Heart left ventricle (tissue), 16 donors: ENCODE results near the gene C1orf21. TPM values are rescaled to one million over a fixed set of nuclear protein-coding genes. Genes with fewer than 3 reads are reported as not detected.

Experiments
- ATAC-seq, 4 donors: fragments of 200-7000 bp; cut with Tn5 transposase; one replicate each; pipeline ENCODE4 v1.9.1; 2020 to 2022; ENCODE audit warnings: moderate library complexity in 4 of 4, mild to moderate bottlenecking in 3 of 4, moderate number of reproducible peaks in 1 of 4
- DNase-seq, 5 donors: peaks; one replicate each; pipeline ENCODE4 v3.0.0-alpha.2; 2020
- H3K27ac ChIP-seq, 12 donors: fragments of 200-600 bp; sonication (generic) in 4 of 12; one replicate each; pipeline versions ENCODE4 v1.5.0 to v1.8.0; 2016 to 2022; ENCODE audit warnings: mild to moderate bottlenecking in 2 of 12
- H3K27me3 ChIP-seq, 9 donors: fragments of 200-600 bp; sonication (generic) in 2 of 9; one replicate each; pipeline versions ENCODE4 v1.5.1 to v1.8.0; 2016 to 2022; ENCODE audit warnings: mild to moderate bottlenecking in 3 of 9
- H3K36me3 ChIP-seq, 9 donors: fragments of 200-600 bp; sonication (generic) in 2 of 9; one replicate each; pipeline versions ENCODE4 v1.5.0 to v1.8.0; 2018 to 2022; ENCODE audit warnings: mild to moderate bottlenecking in 2 of 9
- H3K4me1 ChIP-seq, 12 donors: fragments of 200-600 bp; sonication (generic) in 4 of 12; one replicate each; pipeline versions ENCODE4 v1.5.0 to v1.8.0; 2016 to 2022; ENCODE audit warnings: mild to moderate bottlenecking in 3 of 12
- H3K4me3 ChIP-seq, 12 donors: fragments of 200-600 bp; sonication (generic) in 4 of 12; one replicate each; pipeline versions ENCODE4 v1.5.0 to v1.8.0; 2017 to 2022; ENCODE audit warnings: mild to moderate bottlenecking in 9 of 12, moderate library complexity in 4 of 12
- H3K9me3 ChIP-seq, 12 donors: fragments of 200-600 bp; sonication (generic) in 4 of 12; one replicate each; pipeline versions ENCODE4 v1.5.0 to v1.8.0; 2016 to 2022; ENCODE audit warnings: mild to moderate bottlenecking in 1 of 12
- POLR2A ChIP-seq, 2 donors: fragments of 450-650 bp; IDR thresholded peaks; one replicate each; pipeline ENCODE4 v1.6.1; 2017; ENCODE audit warnings: antibody characterized with exemption in 2 of 2, mild to moderate bottlenecking in 2 of 2, moderate library complexity in 2 of 2
- WGBS, 4 donors: extraction: QIAGEN DNeasy Blood & Tissue Kit in 2 of 4; methylation state at CpG; one replicate each; pipeline versions ENCODE4 v1.1.5 to v1.1.7; 2013 to 2018; 5-methylcytosine and 5-hydroxymethylcytosine counted together
- intact Hi-C, 10 donors: fragments of 100-400 bp; cut with DNase I; formaldehyde crosslinking; loops; one replicate each; pipeline versions ENCODE4 v1.11.1 to v1.14.2; 2022
- polyA plus RNA-seq, 2 donors: library from polyadenylated mRNA; stranded (reverse); fragments of 200-250 nt; gene quantifications; one replicate each; pipeline ENCODE4 v1.2.3, GENCODE V29; 2013
- total RNA-seq, 9 donors: library from RNA; depleted of rRNA in 2 of 9; stranded (reverse); fragments of >200 nt in 2 of 9; fragmentation: NEBNext Ultra II Directional in 3 of 9; extraction: Animal tissue kit (Norgen Biotek cat#: 25700) in 3 of 9; gene quantifications; one replicate each; pipeline versions ENCODE4 v1.1.0 to v1.2.4, GENCODE V29; 2016 to 2023
- TF ChIP-seq, protein P1 (sequence below), 12 donors: fragments of 200-600 bp; sonication (generic) in 4 of 12; IDR thresholded peaks; one replicate each; pipeline versions ENCODE4 v1.5.0 to v1.8.0; 2018 to 2022; ENCODE audit warnings: antibody characterized with exemption in 12 of 12, mild to moderate bottlenecking in 5 of 12
- donor health status: ischemic (EF 13 %, LVEDD 7.1; RV severe dilation, severe dysfunction).
- donor health status: healthy with polysubstance abuse.
- donor health status: DM: no; HTN: yes; CAD: no.
- donor health status: DM: no; HTN: no; CAD: no.
- donor health status: ischemic (EF 25% LVEDD 6.9; RV normal size, moderate dysfunction).
- donor health status: ischemic (EF 25% LVEDD 5.7; RV mildly dilated, moderate dysfunction).
- donor health status: healthy.
- donor health status: DM: yes; HTN: yes; CAD: no.
- donor health status: ischemic (EF 35%, LVEDD 5.7; RV mildly dilated, moderate dysfunction).
- donor health status: nonischemic (EF 11% LVEDD 7.7; RV severe dilation, severe dysfunction).
- donor health status: DM: yes; HTN: yes; CAD: no.
- donor health status: PGD.
- donor health status: ischemic (EF 29% LVEDD 5.4; RV normal size, mild dysfunction).
- donor health status: nonischemic (EF 23%, LVEDD 6.1; RV moderate dilation, normal function).

C1orf21 gene
- total and polyA plus RNA-seq, 11 donors, result 32.0 to 81.3 (median 68.4) TPM

DNA sequence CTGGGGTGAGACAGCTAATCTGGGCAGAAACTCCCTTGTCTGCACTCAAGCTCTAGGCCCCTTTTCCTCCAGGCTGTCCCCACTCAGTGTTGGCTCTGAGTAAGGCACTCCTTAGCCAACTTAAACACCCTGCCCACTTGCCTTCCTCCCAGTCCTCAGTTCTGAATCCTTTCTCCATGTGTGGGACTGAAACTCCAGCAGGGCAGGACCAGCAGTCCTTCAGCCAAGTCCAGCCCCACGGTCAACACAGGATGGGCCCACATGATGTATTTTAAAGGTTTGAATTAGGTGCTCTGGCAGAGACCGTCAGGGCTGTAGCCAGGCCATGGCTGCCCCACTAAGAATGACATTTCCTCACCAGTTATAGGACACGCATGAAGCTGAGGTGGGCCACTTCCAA lies 260.0 kb downstream of the C1orf21 start:
- H3K4me1 ChIP-seq, result peaks cover 0 to 34% (median 21%) of the 10 kb centered on the region in 12 donors
- no peak for TF ChIP-seq POLR2A (IDR thresholded peaks at IDR 0.05)
- TF ChIP-seq, protein P1, sequence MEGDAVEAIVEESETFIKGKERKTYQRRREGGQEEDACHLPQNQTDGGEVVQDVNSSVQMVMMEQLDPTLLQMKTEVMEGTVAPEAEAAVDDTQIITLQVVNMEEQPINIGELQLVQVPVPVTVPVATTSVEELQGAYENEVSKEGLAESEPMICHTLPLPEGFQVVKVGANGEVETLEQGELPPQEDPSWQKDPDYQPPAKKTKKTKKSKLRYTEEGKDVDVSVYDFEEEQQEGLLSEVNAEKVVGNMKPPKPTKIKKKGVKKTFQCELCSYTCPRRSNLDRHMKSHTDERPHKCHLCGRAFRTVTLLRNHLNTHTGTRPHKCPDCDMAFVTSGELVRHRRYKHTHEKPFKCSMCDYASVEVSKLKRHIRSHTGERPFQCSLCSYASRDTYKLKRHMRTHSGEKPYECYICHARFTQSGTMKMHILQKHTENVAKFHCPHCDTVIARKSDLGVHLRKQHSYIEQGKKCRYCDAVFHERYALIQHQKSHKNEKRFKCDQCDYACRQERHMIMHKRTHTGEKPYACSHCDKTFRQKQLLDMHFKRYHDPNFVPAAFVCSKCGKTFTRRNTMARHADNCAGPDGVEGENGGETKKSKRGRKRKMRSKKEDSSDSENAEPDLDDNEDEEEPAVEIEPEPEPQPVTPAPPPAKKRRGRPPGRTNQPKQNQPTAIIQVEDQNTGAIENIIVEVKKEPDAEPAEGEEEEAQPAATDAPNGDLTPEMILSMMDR (IDR thresholded peaks at IDR 0.05), result no peak
- H3K36me3 ChIP-seq, result no peaks in the 10 kb centered on the region
- no peaks in the 10 kb centered on the region for H3K9me3 ChIP-seq
- H3K27me3 ChIP-seq, result no peaks in the 10 kb centered on the region
- H3K27ac ChIP-seq, result no peak overlapping the region
- intact Hi-C loops, result no loop called here
- no peak for DNase-seq
- 81 to 92% (median 85%) methylated on average over 3 of the region's 3 CpGs for WGBS, 4 donors
- no peak overlapping the region for H3K4me3 ChIP-seq
- ATAC-seq, result peak in 1 of 4 donors; percentile 36

DNA sequence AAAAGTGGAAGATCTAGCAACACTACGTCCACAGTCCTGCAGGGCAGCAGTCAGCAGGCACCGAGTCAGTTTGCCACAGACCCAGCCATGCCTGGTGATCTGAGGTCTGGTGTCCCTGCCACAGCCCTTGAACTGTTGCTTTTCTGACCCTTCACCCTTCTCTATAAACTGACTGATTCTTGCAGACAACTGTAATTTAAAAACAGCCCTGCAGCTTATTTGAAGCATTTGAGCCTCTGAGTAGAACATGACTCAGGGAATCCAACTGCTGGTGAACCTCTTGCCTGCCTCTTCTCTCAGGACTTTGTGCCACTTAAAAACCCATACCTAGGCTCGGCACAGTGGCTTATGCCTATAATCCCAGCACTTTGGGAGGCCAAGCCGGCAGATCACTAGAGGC lies 260.6 kb downstream of the C1orf21 start:
- H3K4me1 ChIP-seq, result peaks cover 0 to 29% (median 21%) of the 10 kb centered on the region in 12 donors
- intact Hi-C loops, result no loop called here
- TF ChIP-seq, protein P1 (IDR thresholded peaks at IDR 0.05), result no peak
- no peak for TF ChIP-seq POLR2A (IDR thresholded peaks at IDR 0.05)
- H3K27me3 ChIP-seq, result no peaks in the 10 kb centered on the region
- ATAC-seq (no peak), DNase-seq (no peak)
- 78 to 95% (median 91%) methylated on average over 4 of the region's 4 CpGs for WGBS, 4 donors
- H3K9me3 ChIP-seq, result peaks cover 0 to 3% (median 0%) of the 10 kb centered on the region in 12 donors
- H3K36me3 ChIP-seq, result no peaks in the 10 kb centered on the region
- no peak overlapping the region for H3K4me3 ChIP-seq
- no peak overlapping the region for H3K27ac ChIP-seq

DNA sequence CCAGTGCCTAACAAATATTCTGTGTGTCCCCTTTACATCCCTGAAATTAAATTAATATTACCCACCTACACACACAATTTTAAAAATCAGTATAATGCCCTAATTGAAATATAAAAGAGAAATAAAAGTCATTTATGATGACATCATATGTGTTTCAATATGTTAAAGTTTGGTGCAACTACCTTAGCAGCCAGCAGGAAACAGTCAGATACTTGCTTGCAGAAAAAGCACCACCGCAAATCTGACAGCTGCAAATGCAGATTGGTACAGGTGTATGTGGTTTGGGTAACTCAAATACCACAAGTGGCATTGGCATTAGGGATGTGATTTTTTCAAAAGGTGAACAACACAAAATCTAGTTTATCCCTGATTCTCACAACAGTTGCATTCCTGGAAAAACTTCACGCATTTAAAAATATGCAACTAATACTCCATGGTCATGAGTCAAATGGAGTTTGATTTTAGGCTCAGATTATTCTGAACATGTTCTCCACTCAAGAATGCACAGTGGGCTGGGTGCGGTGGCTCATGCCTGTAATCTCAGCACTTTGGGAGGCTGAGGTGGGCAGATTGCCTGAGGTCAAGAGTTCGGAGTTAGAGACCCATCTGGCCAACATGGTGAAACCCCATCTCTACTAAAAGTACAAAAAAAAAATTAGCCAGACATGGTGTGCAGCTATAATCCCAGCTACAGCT lies 261.5 kb downstream of the C1orf21 start:
- DNase-seq, result no peak
- Histone ChIP-seq H3K4me1 (peaks cover 0 to 29% (median 21%) of the 10 kb centered on the region in 12 donors), H3K4me3 (no peak overlapping the region), H3K36me3 (no peaks in the 10 kb centered on the region), H3K9me3 (peaks cover 0 to 5% (median 0%) of the 10 kb centered on the region in 12 donors), H3K27me3 (no peaks in the 10 kb centered on the region), H3K27ac (peak overlapping the region in 5 of 12 donors; percentile 62 to 70 (median 63))
- no peak for TF ChIP-seq POLR2A (IDR thresholded peaks at IDR 0.05)
- TF ChIP-seq, protein P1 (IDR thresholded peaks at IDR 0.05), result no peak
- no peak for ATAC-seq
- 92 to 95% (median 93%) methylated on average over 4 of the region's 4 CpGs for whole genome bisulfite sequencing, 4 donors
- intact Hi-C loops, result no loop called here

DNA sequence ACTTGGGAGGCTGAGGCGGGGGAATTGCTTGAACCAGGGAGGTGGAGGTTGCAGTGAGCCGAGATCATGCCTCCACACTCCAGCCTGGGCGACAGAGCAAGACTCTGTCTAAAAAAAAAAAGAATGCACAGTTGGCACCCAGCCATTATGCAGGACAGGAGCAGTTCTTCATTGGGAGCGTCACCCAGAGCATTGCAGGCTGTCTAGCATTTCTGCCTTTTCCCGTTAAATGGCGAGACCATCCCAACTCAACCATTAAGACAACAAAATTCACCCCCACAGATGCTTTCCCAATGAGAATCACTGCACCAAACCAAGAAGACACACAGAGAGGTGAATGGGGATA lies 262.0 kb downstream of the C1orf21 start:
- no peaks in the 10 kb centered on the region for H3K36me3 ChIP-seq
- intact Hi-C loops, result no loop called here
- no peaks in the 10 kb centered on the region for H3K27me3 ChIP-seq
- peaks cover 0 to 29% (median 21%) of the 10 kb centered on the region in 12 donors for H3K4me1 ChIP-seq
- H3K27ac ChIP-seq, result peak overlapping the region in 11 of 12 donors; percentile 50 to 86 (median 67)
- H3K9me3 ChIP-seq, result peaks cover 0 to 5% (median 0%) of the 10 kb centered on the region in 12 donors
- DNase-seq, result no peak
- peak in 2 of 4 donors; percentile 6 to 44 for ATAC-seq
- TF ChIP-seq, protein P1 (IDR thresholded peaks at IDR 0.05), result no peak
- TF ChIP-seq POLR2A (IDR thresholded peaks at IDR 0.05), result no peak
- H3K4me3 ChIP-seq, result peak overlapping the region in 3 of 12 donors; percentile 1 to 22 (median 7)
- WGBS, 4 donors, result 69 to 75% (median 72%) methylated on average over 6 of the region's 6 CpGs
